ENCODE data around the gene OR2M4.
"Not testable (repeated sequence)": the region's sequence is repeated elsewhere in the genome, so short reads cannot be mapped to it uniquely, and the experiment has no call there.

Gene OR2M4

DNA sequence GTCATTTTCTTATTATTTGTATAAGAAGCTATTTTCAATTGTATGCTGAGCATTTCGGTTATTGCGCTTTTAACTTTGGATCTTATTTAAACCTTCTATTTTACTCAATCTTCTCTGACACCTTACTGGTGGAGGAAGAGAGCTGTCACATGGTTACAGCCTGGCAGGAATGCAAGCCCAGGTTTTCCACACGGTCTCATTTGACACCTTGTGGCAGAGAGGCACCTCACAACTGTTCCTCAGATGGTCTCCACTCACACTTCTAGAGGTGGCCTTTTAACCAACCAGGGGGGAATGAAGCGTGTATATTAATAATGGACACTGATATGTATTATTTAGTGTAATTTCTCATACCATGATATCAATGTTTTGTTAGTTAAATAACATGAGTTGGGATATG, 37.0 kb downstream of the OR2M4 start:
- Histone ChIP-seq H3K4me3 (ENCODE audit: low read length) (no peak overlapping the region), H3K27ac (ENCODE audit: low read length) (no peak overlapping the region)

DNA sequence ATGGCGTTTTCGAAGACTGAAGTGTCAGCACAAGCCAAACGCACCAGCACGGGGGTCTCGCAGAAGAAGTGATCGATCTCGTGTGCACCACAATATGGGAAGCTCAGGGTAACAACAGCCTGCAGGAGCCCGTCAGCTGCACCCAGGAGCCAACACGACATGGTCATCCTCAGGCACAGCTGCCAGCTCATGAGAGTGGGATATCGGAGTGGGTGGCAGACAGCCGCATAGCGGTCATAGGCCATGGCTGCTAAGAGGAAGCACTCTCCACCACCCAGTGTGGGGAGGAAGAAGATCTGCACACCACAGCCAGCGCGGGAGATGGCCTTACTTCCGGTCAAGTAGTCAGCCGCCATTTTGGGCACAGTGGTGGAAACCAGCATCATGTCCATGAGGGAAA, 42.0 kb downstream of the OR2M4 start:
- not testable (repeated sequence) for H3K9ac ChIP-seq (ENCODE audit: low read depth, low read length); H3K4me1 ChIP-seq (ENCODE audit: insufficient read depth, low read length); H3K36me3 ChIP-seq (ENCODE audit: insufficient read depth, low read depth, low read length); H3K27me3 ChIP-seq (ENCODE audit: insufficient read depth, low read length); H3K27ac ChIP-seq (ENCODE audit: low read length); H3K4me3 ChIP-seq (ENCODE audit: low read length)
- peaks cover 72% of the 10 kb centered on the region for H3K9me3 ChIP-seq (ENCODE audit: insufficient read depth, low read depth, low read length)

More for the DNA sequence above, 37.0 kb downstream of the OR2M4 start:
- H3K4me1 ChIP-seq (ENCODE audit: insufficient read depth, low read length) = no peaks in the 10 kb centered on the region
- peaks cover 75% of the 10 kb centered on the region for H3K9me3 ChIP-seq (ENCODE audit: insufficient read depth, low read depth, low read length)
- H3K36me3 ChIP-seq (ENCODE audit: insufficient read depth, low read depth, low read length) = no peaks in the 10 kb centered on the region
- no peaks in the 10 kb centered on the region for H3K27me3 ChIP-seq (ENCODE audit: insufficient read depth, low read length)
- no peak overlapping the region for H3K9ac ChIP-seq (ENCODE audit: low read depth, low read length)

DNA sequence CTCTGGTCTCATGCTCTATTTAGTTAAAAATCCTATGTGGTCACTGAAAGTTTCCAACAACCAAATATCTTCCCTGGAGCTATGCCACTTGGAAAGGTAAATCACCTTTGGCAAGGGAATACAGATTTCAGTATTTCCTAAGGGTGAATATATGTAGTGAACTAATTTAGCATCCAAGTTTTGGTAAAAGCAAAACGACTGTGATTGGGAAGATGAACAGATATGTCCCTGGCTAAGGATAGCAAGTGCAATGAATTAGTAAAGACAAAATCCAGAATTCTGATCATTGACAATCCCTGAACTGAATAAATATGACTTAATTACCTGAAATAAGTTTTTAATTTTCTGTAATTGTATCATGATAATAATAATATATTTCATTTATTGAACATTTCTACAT, 46.7 kb downstream of the OR2M4 start, which contains the start of gene OR2T33:
Gene OR2T33, minus strand, starts transcription at position 101 of the 400 bp plus-strand sequence. CDS start 4,162 bp downstream, outside the sequence.
- Histone ChIP-seq H3K4me1 (ENCODE audit: insufficient read depth, low read length) (no peaks in the 10 kb centered on the region), H3K9me3 (ENCODE audit: insufficient read depth, low read depth, low read length) (peaks cover 88% of the 10 kb centered on the region), H3K4me3 (ENCODE audit: low read length) (no peak within 1 kb of the TSS), H3K27ac (ENCODE audit: low read length) (no peak within 1 kb of the TSS), H3K36me3 (ENCODE audit: insufficient read depth, low read depth, low read length) (no peaks in the 10 kb centered on the region), H3K27me3 (ENCODE audit: insufficient read depth, low read length) (no peaks in the 10 kb centered on the region), H3K9ac (ENCODE audit: low read depth, low read length) (no peak within 1 kb of the TSS)

DNA sequence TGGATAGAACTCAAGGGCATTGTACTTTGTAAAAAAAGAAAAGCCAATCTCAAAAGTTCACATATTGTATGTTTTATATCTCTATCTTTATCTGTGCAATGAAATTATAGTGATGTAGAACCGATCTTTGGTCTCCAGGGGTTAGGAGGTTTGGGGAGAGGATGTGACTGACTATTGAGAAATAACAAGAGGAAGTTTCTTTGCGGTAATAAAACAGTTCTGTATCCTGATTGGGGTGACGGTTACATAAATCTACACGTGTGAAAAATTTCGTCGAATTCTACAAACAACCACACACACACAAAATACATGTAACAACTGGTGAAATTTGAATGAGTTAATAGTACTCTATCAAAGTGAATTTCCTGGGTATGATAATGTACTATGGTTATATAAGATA, 57.2 kb downstream of the OR2M4 start:
- H3K27me3 ChIP-seq (ENCODE audit: insufficient read depth, low read length) = no peaks in the 10 kb centered on the region
- no peak overlapping the region; the same call in 1 of the 2 replicates for H3K4me3 ChIP-seq (ENCODE audit: low read length)
- no peaks in the 10 kb centered on the region for H3K36me3 ChIP-seq (ENCODE audit: insufficient read depth, low read depth, low read length)
- no peak overlapping the region for H3K27ac ChIP-seq (ENCODE audit: low read length)
- peaks cover 86% of the 10 kb centered on the region for H3K9me3 ChIP-seq (ENCODE audit: insufficient read depth, low read depth, low read length)
- H3K4me1 ChIP-seq (ENCODE audit: insufficient read depth, low read length) = no peaks in the 10 kb centered on the region
- H3K9ac ChIP-seq (ENCODE audit: low read depth, low read length) = no peak overlapping the region

Data from iPS-20b (cell line).